Muscle layer of colon (tissue), 2 donors: ENCODE measurements around the gene OR5AN1.
"Not testable (repeated sequence)": the region's sequence is repeated elsewhere in the genome, so short reads cannot be mapped to it uniquely, and the experiment has no call there.

ENCODE experiments used
- H3K27ac ChIP-seq: one replicate; pipeline ENCODE4 v1.7.0; 2013; ENCODE audit warnings: low read depth, mild to moderate bottlenecking, low read length, moderate library complexity
- H3K27me3 ChIP-seq, 2 donors: one replicate each; pipeline ENCODE4 v1.7.0; 2013; ENCODE audit warnings: low read length in 2 of 2, mild to moderate bottlenecking in 2 of 2; ENCODE audit not compliant: insufficient read depth in 2 of 2, control insufficient read depth in 1 of 2
- H3K36me3 ChIP-seq: one replicate; pipeline ENCODE4 v1.7.0; 2013; ENCODE audit warnings: mild to moderate bottlenecking, low read length; ENCODE audit not compliant: insufficient read depth
- H3K4me1 ChIP-seq: one replicate; pipeline ENCODE4 v1.7.0; 2013; ENCODE audit warnings: mild to moderate bottlenecking, low read length; ENCODE audit not compliant: insufficient read depth
- H3K4me3 ChIP-seq, 2 donors: one replicate each; pipeline ENCODE4 v1.7.0; 2013; ENCODE audit warnings: low read length in 2 of 2, low read depth in 1 of 2, mild to moderate bottlenecking in 1 of 2, moderate library complexity in 1 of 2
- H3K9ac ChIP-seq: one replicate; pipeline ENCODE4 v1.7.0; 2013; ENCODE audit warnings: low read length
- H3K9me3 ChIP-seq: one replicate; pipeline ENCODE4 v1.7.0; 2013; ENCODE audit warnings: mild to moderate bottlenecking, low read length
- donor health status: abdominal sarcoma.
- donor health status: Adenocarcinoma of cecum.

Gene OR5AN1

GRCh38 chr11:59358595-59358994 is at the start of gene OR5AN1:
OR5AN1 (plus strand) TSS chr11:59358895; CDS start chr11:59364459, 5,564 bp downstream.
- Histone ChIP-seq H3K4me3 (no peak within 1 kb of the TSS), H3K27me3 (no peaks in the 10 kb centered on the region), H3K9me3 (no peaks in the 10 kb centered on the region), H3K36me3 (no peaks in the 10 kb centered on the region), H3K27ac (no peak within 1 kb of the TSS), H3K4me1 (no peaks in the 10 kb centered on the region), H3K9ac (no peak within 1 kb of the TSS)

- Histone ChIP-seq H3K27me3 (no peaks in the 10 kb centered on the region), H3K9ac (no peak overlapping the region), H3K36me3 (no peaks in the 10 kb centered on the region), H3K27ac (no peak overlapping the region), H3K4me1 (no peaks in the 10 kb centered on the region), H3K9me3 (no peaks in the 10 kb centered on the region), H3K4me3 (no peak overlapping the region)
Observed at GRCh38 chr11:59335001-59335400, 23.7 kb upstream of the OR5AN1 start.

- no peaks in the 10 kb centered on the region for H3K9me3 ChIP-seq
- H3K27ac ChIP-seq, result no peak overlapping the region
- H3K36me3 ChIP-seq, result no peaks in the 10 kb centered on the region
Observed at GRCh38 chr11:59336176-59336575, 22.5 kb upstream of the OR5AN1 start.

GRCh38 chr11:59336931-59337330 is 21.8 kb upstream of the OR5AN1 start:
- Histone ChIP-seq H3K36me3 (no peaks in the 10 kb centered on the region), H3K27ac (no peak overlapping the region), H3K9ac (no peak overlapping the region), H3K27me3 (no peaks in the 10 kb centered on the region), H3K4me1 (no peaks in the 10 kb centered on the region), H3K4me3 (no peak overlapping the region), H3K9me3 (no peaks in the 10 kb centered on the region)

More at GRCh38 chr11:59336176-59336575, 22.5 kb upstream of the OR5AN1 start:
- H3K9ac ChIP-seq, result no peak overlapping the region
- no peaks in the 10 kb centered on the region for H3K27me3 ChIP-seq
- no peak overlapping the region for H3K4me3 ChIP-seq
- no peaks in the 10 kb centered on the region for H3K4me1 ChIP-seq

GRCh38 chr11:59349657-59350056 is 9.0 kb upstream of the OR5AN1 start:
- not testable (repeated sequence) for H3K9me3 ChIP-seq, H3K27ac ChIP-seq, H3K36me3 ChIP-seq, H3K9ac ChIP-seq, H3K4me3 ChIP-seq, H3K27me3 ChIP-seq, H3K4me1 ChIP-seq

GRCh38 chr11:59355226-59355625 is 3.5 kb upstream of the OR5AN1 start:
- H3K4me3 ChIP-seq, result no peak overlapping the region
- no peak overlapping the region for H3K27ac ChIP-seq
- H3K27me3 ChIP-seq, result no peaks in the 10 kb centered on the region
- no peaks in the 10 kb centered on the region for H3K36me3 ChIP-seq
- no peak overlapping the region for H3K9ac ChIP-seq
- H3K4me1 ChIP-seq, result no peaks in the 10 kb centered on the region
- no peaks in the 10 kb centered on the region for H3K9me3 ChIP-seq

- Histone ChIP-seq H3K4me1 (no peaks in the 10 kb centered on the region), H3K9me3 (no peaks in the 10 kb centered on the region), H3K9ac (no peak overlapping the region), H3K36me3 (no peaks in the 10 kb centered on the region), H3K27me3 (no peaks in the 10 kb centered on the region), H3K4me3 (no peak overlapping the region), H3K27ac (no peak overlapping the region)
Observed at GRCh38 chr11:59356561-59356960, 2.1 kb upstream of the OR5AN1 start.

- no peak overlapping the region for H3K27ac ChIP-seq
Observed at GRCh38 chr11:59358020-59358419, 675 bp upstream of the OR5AN1 start.

GRCh38 chr11:59365232-59366018 is 6.7 kb downstream of the OR5AN1 start:
- no peak overlapping the region for H3K4me3 ChIP-seq
- H3K27me3 ChIP-seq, result no peaks in the 10 kb centered on the region
- H3K4me1 ChIP-seq, result no peaks in the 10 kb centered on the region
- H3K9ac ChIP-seq, result no peak overlapping the region
- no peaks in the 10 kb centered on the region for H3K36me3 ChIP-seq
- H3K27ac ChIP-seq, result no peak overlapping the region
- no peaks in the 10 kb centered on the region for H3K9me3 ChIP-seq

More at GRCh38 chr11:59358020-59358419, 675 bp upstream of the OR5AN1 start:
- Histone ChIP-seq H3K27me3 (no peaks in the 10 kb centered on the region), H3K4me3 (no peak overlapping the region), H3K9ac (no peak overlapping the region), H3K4me1 (no peaks in the 10 kb centered on the region), H3K9me3 (no peaks in the 10 kb centered on the region), H3K36me3 (no peaks in the 10 kb centered on the region)

GRCh38 chr11:59368238-59369022 is 9.7 kb downstream of the OR5AN1 start:
- no peak overlapping the region for H3K9ac ChIP-seq
- H3K4me1 ChIP-seq, result no peaks in the 10 kb centered on the region
- no peaks in the 10 kb centered on the region for H3K9me3 ChIP-seq
- H3K4me3 ChIP-seq, result no peak overlapping the region
- no peak overlapping the region for H3K27ac ChIP-seq
- H3K27me3 ChIP-seq, result no peaks in the 10 kb centered on the region
- H3K36me3 ChIP-seq, result no peaks in the 10 kb centered on the region

GRCh38 chr11:59372324-59372723 is 13.6 kb downstream of the OR5AN1 start:
- H3K4me3 ChIP-seq, H3K9me3 ChIP-seq, H3K27me3 ChIP-seq, H3K27ac ChIP-seq, H3K4me1 ChIP-seq, H3K9ac ChIP-seq, H3K36me3 ChIP-seq: not testable (repeated sequence)
